Endothelial cell of umbilical vein (primary cell): ENCODE data around the gene HOXB2. TPM values are rescaled to one million over a fixed set of nuclear protein-coding genes. Genes with fewer than 3 reads are reported as not detected.

Source experiments
- BruUV-seq: library from RNA; stranded (reverse); fragments of 400-500 nt; replicated peaks from 2 replicates; lab custom pipeline; 2021; lab: Mats Ljungman, UMichigan
- CTCF ChIA-PET: fragments of 300-600, 350-600 bp; sonication (Branson Sonifier 250); formaldehyde crosslinking; loops from one replicate; lab custom pipeline; 2021; ENCODE audit warnings: antibody characterized with exemption, inconsistent platforms; lab: Charles Lee
- POLR2A ChIA-PET: fragments of 300-600, 350-600 bp; sonication (Branson Sonifier 250); formaldehyde crosslinking; loops from one replicate; lab custom pipeline; 2021; ENCODE audit warnings: antibody characterized with exemption, inconsistent platforms; lab: Charles Lee
- DNase-seq: peaks from one replicate; pipeline ENCODE4 v3.0.0-alpha.2; 2011; ENCODE audit warnings: low read depth, low spot score
- FAIRE-seq: peaks from 2 replicates; lab custom pipeline; 2011; peaks lifted over from hg19 to GRCh38; lab: Jason Lieb, UNC
- H2AFZ ChIP-seq: 2 replicates; pipeline ENCODE4 v1.6.0; 2012; ENCODE audit warnings: low read depth, low read length, control low read depth, inconsistent platforms
- H3K27ac ChIP-seq: 2 replicates; pipeline ENCODE4 v1.5.1; 2011; ENCODE audit warnings: low read depth, mild to moderate bottlenecking, control low read depth, low read length, moderate library complexity; ENCODE audit not compliant: insufficient read depth
- H3K27me3 ChIP-seq, 2 experiments: 2 replicates each; pipeline versions ENCODE4 v1.6.0 to v1.6.1; 2011; ENCODE audit warnings: low read length in 2 of 2, mixed read lengths in 1 of 2; ENCODE audit not compliant: control insufficient read depth in 2 of 2, insufficient read depth in 2 of 2
- H3K36me3 ChIP-seq, 2 experiments: 2 replicates in 1 of 2; 3 replicates in 1 of 2; pipeline ENCODE4 v1.5.1; 2011; ENCODE audit warnings: low read length in 2 of 2, mild to moderate bottlenecking in 1 of 2, moderate library complexity in 1 of 2; ENCODE audit not compliant: control insufficient read depth in 2 of 2, insufficient read depth in 2 of 2; ENCODE audit errors: extremely low read depth in 1 of 2
- H3K4me1 ChIP-seq: 3 replicates; pipeline ENCODE4 v1.5.1; 2011; ENCODE audit warnings: mild to moderate bottlenecking, low read length; ENCODE audit not compliant: control insufficient read depth, insufficient read depth; ENCODE audit errors: extremely low read depth
- H3K4me2 ChIP-seq: 2 replicates; pipeline ENCODE4 v1.6.1; 2011; ENCODE audit warnings: low read length, control low read depth, mixed read lengths; ENCODE audit not compliant: insufficient read depth
- H3K4me3 ChIP-seq, 3 experiments: fragments of 200-600 bp in 1 of 3; sonication (generic), shearing (Covaris generic) in 1 of 3; replicated peaks in 1 of 3; 2 replicates each; pipeline ENCODE4 v1.5.1; 2011 to 2016; ENCODE audit warnings: control low read depth in 3 of 3, low read length in 3 of 3, mild to moderate bottlenecking in 2 of 3, inconsistent platforms in 1 of 3, low read depth in 1 of 3, moderate library complexity in 1 of 3; ENCODE audit not compliant: insufficient read depth in 1 of 3
- H3K79me2 ChIP-seq: 2 replicates; pipeline ENCODE4 v1.6.0; 2012; ENCODE audit warnings: low read length, inconsistent platforms; ENCODE audit not compliant: control insufficient read depth, insufficient read depth
- H3K9ac ChIP-seq: replicated peaks from 2 replicates; pipeline ENCODE3; 2011; ENCODE audit warnings: low read length, control low read depth; ENCODE audit not compliant: insufficient read depth; ENCODE audit errors: extremely low read depth
- H3K9me1 ChIP-seq: replicated peaks from 3 replicates; pipeline ENCODE4 v1.6.0; 2011; ENCODE audit warnings: mild to moderate bottlenecking, low read length; ENCODE audit not compliant: control insufficient read depth, insufficient read depth; ENCODE audit errors: extremely low read depth
- H3K9me3 ChIP-seq: replicated peaks from 2 replicates; pipeline ENCODE4 v1.5.1; 2012; ENCODE audit warnings: low read length, inconsistent platforms; ENCODE audit not compliant: control insufficient read depth, insufficient read depth
- H4K20me1 ChIP-seq: replicated peaks from 2 replicates; pipeline ENCODE3; 2011; ENCODE audit warnings: mild to moderate bottlenecking, low read length; ENCODE audit not compliant: control insufficient read depth, insufficient read depth; ENCODE audit errors: extremely low read depth
- CTCF ChIP-seq, 2 donors: IDR thresholded peaks; 1 replicate in 1 of 2; 2 replicates in 1 of 2; pipeline ENCODE4 v1.5.1; 2011; ENCODE audit warnings: low read length in 2 of 2, mild to moderate bottlenecking in 2 of 2, moderate library complexity in 2 of 2, control low read depth in 1 of 2, inconsistent platforms in 1 of 2, low read depth in 1 of 2; ENCODE audit not compliant: insufficient read depth in 1 of 2; ENCODE audit errors: extremely low read depth in 1 of 2
- EZH2 ChIP-seq: IDR thresholded peaks from 2 replicates; pipeline ENCODE4 v1.6.1; 2012; ENCODE audit warnings: borderline replicate concordance, low read depth, mild to moderate bottlenecking, moderate library complexity, low read length, inconsistent platforms; ENCODE audit not compliant: severe bottlenecking
- FOS ChIP-seq: IDR thresholded peaks from 2 replicates; pipeline ENCODE4 v1.6.1; 2011; ENCODE audit warnings: mild to moderate bottlenecking, low read length, moderate library complexity, borderline replicate concordance; ENCODE audit not compliant: insufficient read depth
- GATA2 ChIP-seq: IDR thresholded peaks from 2 replicates; pipeline ENCODE4 v1.7.0; 2011; ENCODE audit warnings: low read depth, mild to moderate bottlenecking, moderate library complexity, mixed read lengths, low read length; ENCODE audit not compliant: insufficient read length, insufficient read depth
- JUN ChIP-seq: IDR thresholded peaks from 2 replicates; pipeline ENCODE4 v1.6.1; 2011; ENCODE audit warnings: borderline replicate concordance, low read depth; ENCODE audit not compliant: insufficient read length, insufficient read depth
- MYC ChIP-seq: IDR thresholded peaks from one replicate; pipeline ENCODE4 v1.6.1; 2011; ENCODE audit warnings: mild to moderate bottlenecking, low read depth, low read length
- dilution Hi-C: fragments of 300-500 bp; cut with MboI; formaldehyde crosslinking; loops from one replicate; pipeline ENCODE4 v1.15.0; 2019; ENCODE audit warnings: low sequenced_read_pairs; ENCODE audit not compliant: extremely low pct_ligation_motif_present
- intact Hi-C: fragments of 100-400 bp; cut with micrococcal nuclease; formaldehyde crosslinking; loops from one replicate; pipeline ENCODE4 v1.10.0; 2022
- polyA plus RNA-seq, 4 experiments: library from polyadenylated mRNA; depleted of rRNA in 3 of 4; stranded (reverse) in 3 of 4; unstranded in 1 of 4; fragments of >200 nt; gene quantifications; 2 replicates each; pipeline versions ENCODE4 v1.2.1 to v1.2.3, GENCODE V29; 2011 to 2012; ENCODE audit warnings: missing spikeins in 1 of 4
- total RNA-seq: library from RNA; stranded (reverse); gene quantifications from 2 replicates; pipeline ENCODE4 v1.2.3, GENCODE V29; 2021

The HOXB2 gene
- total and polyA plus RNA-seq, 2 donors (not counting 3 experiments of a cell fraction or from before 2014, with no cell fraction given): 14.1 to 23.3 TPM

- no peaks in the 10 kb centered on the region for H3K4me1 ChIP-seq
- intact Hi-C loops: no loop called here
- FAIRE-seq (no peak), DNase-seq (no peak)
- H3K79me2 ChIP-seq: no peaks in the 10 kb centered on the region
- H3K27me3 ChIP-seq: peaks cover 21 to 28% of the 10 kb centered on the region in 2 experiments
- no peaks in the 10 kb centered on the region for H3K9me1 ChIP-seq
- H3K9ac ChIP-seq: no peak overlapping the region
- POLR2A ChIA-PET: no interaction called here
- H4K20me1 ChIP-seq: no peaks in the 10 kb centered on the region
- no peak overlapping the region for H3K4me2 ChIP-seq
- H3K4me3 ChIP-seq: no peak overlapping the region
- CTCF ChIA-PET: interaction anchor here (0.7 to 1.1 kb wide), 4 partner anchors 10 to 66 kb away, joined by 3 to 5 read pairs (median 3); no protein-coding TSS in a partner anchor
- no peak overlapping the region for H2AFZ ChIP-seq
- dilution Hi-C loops: no loop called here
- BruUV-seq: no TSS peak
- H3K27ac ChIP-seq: no peak overlapping the region
- H3K9me3 ChIP-seq: no peaks in the 10 kb centered on the region
- H3K36me3 ChIP-seq: no peaks in the 10 kb centered on the region
- TF ChIP-seq EZH2 (no peak), CTCF (IDR thresholded peaks at IDR 0.05; ENCODE audit: extremely low read depth in 1 of 2, insufficient read depth in 1 of 2, low read depth in 1 of 2, low read length in 2 of 2) (no peak), JUN (no peak), MYC (no peak), GATA2 (no peak), FOS (no peak)
Observed at GRCh38 chr17:48523010-48523409, 21.9 kb downstream of the HOXB2 start.
